Fibroblast of lung (primary cell): ENCODE results near the gene CDRT15. TPM values are rescaled to one million over a fixed set of nuclear protein-coding genes. Genes with fewer than 3 reads are reported as not detected.

ENCODE experiments used
- DNase-seq, 2 donors: peaks; one replicate each; pipeline versions ENCODE4 v3.0.0 to v3.0.0-alpha.2; 2010; ENCODE audit warnings: low read depth in 2 of 2
- H2AFZ ChIP-seq: 2 replicates; pipeline ENCODE4 v1.5.1; 2012; ENCODE audit warnings: low read length, control low read depth, inconsistent platforms
- H3K27ac ChIP-seq: 2 replicates; pipeline ENCODE4 v1.5.1; 2011; ENCODE audit warnings: low read length, control low read depth; ENCODE audit not compliant: insufficient read depth
- H3K27me3 ChIP-seq: 2 replicates; pipeline ENCODE4 v1.5.1; 2011; ENCODE audit warnings: mild to moderate bottlenecking, low read length; ENCODE audit not compliant: control insufficient read depth, insufficient read depth
- H3K36me3 ChIP-seq: 2 replicates; pipeline ENCODE4 v1.5.1; 2011; ENCODE audit warnings: low read length; ENCODE audit not compliant: control insufficient read depth, insufficient read depth
- H3K4me1 ChIP-seq: 2 replicates; pipeline ENCODE4 v1.5.1; 2011; ENCODE audit warnings: low read length; ENCODE audit not compliant: control insufficient read depth, insufficient read depth; ENCODE audit errors: extremely low read depth
- H3K4me2 ChIP-seq: 2 replicates; pipeline ENCODE4 v1.5.1; 2011; ENCODE audit warnings: low read length, control low read depth; ENCODE audit not compliant: insufficient read depth; ENCODE audit errors: extremely low read depth
- H3K4me3 ChIP-seq, 4 experiments: fragments of 200-600 bp in 1 of 4; sonication (generic) in 1 of 4; replicated peaks in 1 of 4; 2 replicates each; pipeline ENCODE4 v1.5.1; 2011 to 2016; ENCODE audit warnings: low read length in 4 of 4, low read depth in 3 of 4, mild to moderate bottlenecking in 3 of 4, control low read depth in 2 of 4, inconsistent platforms in 1 of 4, mixed read lengths in 1 of 4; ENCODE audit not compliant: insufficient read depth in 1 of 4; ENCODE audit errors: control extremely low read depth in 1 of 4
- H3K79me2 ChIP-seq: 2 replicates; pipeline ENCODE4 v1.5.1; 2012; ENCODE audit warnings: mild to moderate bottlenecking, low read length, inconsistent platforms; ENCODE audit not compliant: control insufficient read depth, insufficient read depth
- H3K9ac ChIP-seq: 2 replicates; pipeline ENCODE4 v1.5.1; 2011; ENCODE audit warnings: mild to moderate bottlenecking, low read length, control low read depth; ENCODE audit not compliant: insufficient read depth
- H3K9me3 ChIP-seq: 2 replicates; pipeline ENCODE4 v1.5.1; 2012; ENCODE audit warnings: low read depth, low read length; ENCODE audit not compliant: control insufficient read depth, insufficient read depth
- H4K20me1 ChIP-seq: 2 replicates; pipeline ENCODE4 v1.5.1; 2011; ENCODE audit warnings: low read length; ENCODE audit not compliant: control insufficient read depth, insufficient read depth; ENCODE audit errors: extremely low read depth
- CTCF ChIP-seq, 2 donors: IDR thresholded peaks in 1 of 2; conservative IDR thresholded peaks in 1 of 2; 1 replicate in 1 of 2; 2 replicates in 1 of 2; pipeline ENCODE4 v1.5.1; 2011 to 2012; ENCODE audit warnings: low read length in 2 of 2, control low read depth in 1 of 2, inconsistent platforms in 1 of 2, low read depth in 1 of 2, mild to moderate bottlenecking in 1 of 2
- EZH2 ChIP-seq: IDR thresholded peaks from 2 replicates; pipeline ENCODE4 v1.5.1; 2012; ENCODE audit warnings: low read length, control low read depth, mild to moderate bottlenecking; ENCODE audit errors: missing control alignments
- polyA plus RNA-seq, 2 donors: library from polyadenylated mRNA; depleted of rRNA in 1 of 2; stranded (reverse) in 1 of 2; unstranded in 1 of 2; fragments of >200 nt; gene quantifications; 2 replicates each; pipeline ENCODE4 v1.2.1, GENCODE V29; 2011 to 2012; ENCODE audit warnings: missing spikeins in 1 of 2
- total RNA-seq: library from RNA; depleted of rRNA; stranded (reverse); fragments of >200 nt; gene quantifications from 2 replicates; pipeline ENCODE4 v1.2.1, GENCODE V29; 2014

The CDRT15 gene
- total and polyA plus RNA-seq, 2 donors (not counting 1 experiment from before 2014, with no cell fraction given), result not detected

DNA sequence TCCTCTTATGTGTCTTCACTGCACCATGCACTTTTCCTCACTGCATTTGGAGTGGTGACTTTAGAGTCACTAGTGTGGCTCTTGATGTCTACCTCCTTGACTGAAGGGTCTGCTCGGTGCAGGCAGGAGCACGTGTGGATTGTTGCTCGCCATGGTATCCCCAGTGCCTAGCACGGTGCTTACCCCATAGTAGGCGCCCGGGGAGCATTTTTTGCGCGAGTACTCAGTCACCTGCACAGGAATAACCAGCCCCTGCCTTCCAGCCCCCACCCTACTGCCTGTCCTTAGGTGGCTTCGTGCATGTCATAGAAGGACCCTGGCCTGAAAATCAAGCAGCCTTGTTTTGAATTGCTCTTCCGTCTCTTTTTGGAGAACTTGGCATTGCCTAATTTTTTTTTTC is 31.3 kb downstream of the CDRT15 start:
- no peak for DNase-seq
- Histone ChIP-seq H2AFZ (no peak overlapping the region), H3K36me3 (no peaks in the 10 kb centered on the region), H3K4me3 (no peak overlapping the region), H3K27ac (no peak overlapping the region), H3K4me2 (no peak overlapping the region), H3K9ac (no peak overlapping the region), H3K27me3 (no peaks in the 10 kb centered on the region), H4K20me1 (no peaks in the 10 kb centered on the region), H3K9me3 (no peaks in the 10 kb centered on the region), H3K4me1 (no peaks in the 10 kb centered on the region), H3K79me2 (no peaks in the 10 kb centered on the region)
- TF ChIP-seq CTCF (conservative IDR thresholded peaks at IDR 0.05 in 1 of 2, IDR thresholded peaks at IDR 0.05 in 1 of 2; ENCODE audit: low read depth in 1 of 2, low read length in 2 of 2) (no peak), EZH2 (no peak)

GRCh38 chr17:14204546-14204945 is 32.1 kb downstream of the CDRT15 start:
- Histone ChIP-seq H3K27me3 (no peaks in the 10 kb centered on the region), H3K9me3 (no peaks in the 10 kb centered on the region), H3K27ac (no peak overlapping the region), H2AFZ (no peak overlapping the region), H3K4me1 (no peaks in the 10 kb centered on the region), H3K36me3 (no peaks in the 10 kb centered on the region), H3K9ac (no peak overlapping the region), H4K20me1 (no peaks in the 10 kb centered on the region), H3K4me2 (no peak overlapping the region), H3K4me3 (no peak overlapping the region), H3K79me2 (no peaks in the 10 kb centered on the region)
- DNase-seq, result no peak
- TF ChIP-seq EZH2 (no peak), CTCF (conservative IDR thresholded peaks at IDR 0.05 in 1 of 2, IDR thresholded peaks at IDR 0.05 in 1 of 2; ENCODE audit: low read depth in 1 of 2, low read length in 2 of 2) (no peak)

DNA sequence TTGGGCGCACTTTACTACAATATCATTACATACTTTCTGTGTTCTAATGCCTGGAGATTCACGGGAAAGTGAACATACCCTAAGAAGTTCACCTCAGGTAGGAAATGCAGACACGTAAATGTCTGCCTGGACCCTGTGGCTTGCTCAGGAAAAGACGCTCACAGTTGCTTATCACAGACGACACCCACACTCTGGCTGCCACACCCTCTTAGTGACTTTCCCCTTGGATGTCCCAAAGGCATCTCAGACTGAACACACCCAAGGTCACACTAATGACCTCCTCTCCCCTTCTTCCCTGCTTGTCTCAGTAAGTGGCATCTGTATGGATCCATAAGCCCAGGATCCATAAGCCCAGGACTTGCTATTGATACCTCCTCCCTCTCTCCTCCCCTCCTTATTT is 32.6 kb downstream of the CDRT15 start:
- no peaks in the 10 kb centered on the region for H3K79me2 ChIP-seq

More for the DNA sequence above, 32.6 kb downstream of the CDRT15 start:
- no peak overlapping the region for H3K9ac ChIP-seq
- H3K27ac ChIP-seq, result no peak overlapping the region
- TF ChIP-seq CTCF (conservative IDR thresholded peaks at IDR 0.05 in 1 of 2, IDR thresholded peaks at IDR 0.05 in 1 of 2; ENCODE audit: low read depth in 1 of 2, low read length in 2 of 2) (no peak), EZH2 (no peak)
- no peaks in the 10 kb centered on the region for H3K4me1 ChIP-seq
- no peaks in the 10 kb centered on the region for H4K20me1 ChIP-seq
- DNase-seq, result no peak
- no peaks in the 10 kb centered on the region for H3K27me3 ChIP-seq
- no peaks in the 10 kb centered on the region for H3K36me3 ChIP-seq
- no peak overlapping the region for H2AFZ ChIP-seq
- no peaks in the 10 kb centered on the region for H3K9me3 ChIP-seq
- H3K4me2 ChIP-seq, result no peak overlapping the region
- no peak overlapping the region for H3K4me3 ChIP-seq
